ENCODE data around the gene MYL12A. TPM values are rescaled to one million over a fixed set of nuclear protein-coding genes. Genes with fewer than 3 reads are reported as not detected.

The MYL12A gene
- total and polyA plus RNA-seq, 2 of the 13 experiments (the other 11 are each of a cell fraction or from before 2014, with no cell fraction given): 261 to 277 TPM

DNA sequence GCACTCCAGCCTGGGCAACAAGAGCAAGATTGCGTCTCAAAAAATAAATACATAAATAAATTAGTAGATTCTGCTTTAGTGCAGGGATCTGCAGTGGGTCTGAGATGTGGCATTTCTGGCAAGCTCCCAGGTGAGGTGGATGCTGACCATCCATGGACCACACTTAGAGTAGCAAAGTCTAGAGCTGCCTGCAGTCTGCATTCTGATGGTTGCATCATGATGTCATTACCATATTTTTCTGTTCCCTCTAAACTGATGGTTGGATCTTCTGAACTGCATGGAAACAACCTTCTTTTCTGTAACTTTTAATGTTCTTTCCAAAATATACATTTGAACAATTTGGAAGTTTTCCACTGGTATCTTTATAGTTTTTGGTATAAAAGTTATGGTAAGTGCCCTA, 57.2 kb downstream of the MYL12A start (continued):
- TF ChIP-seq MXD4 (CRISPR knock-in tag; IDR thresholded peaks at IDR 0.05): no peak
- no peak for TF ChIP-seq ZNF143 (CRISPR knock-in tag; IDR thresholded peaks at IDR 0.05)
- TF ChIP-seq, protein P1, sequence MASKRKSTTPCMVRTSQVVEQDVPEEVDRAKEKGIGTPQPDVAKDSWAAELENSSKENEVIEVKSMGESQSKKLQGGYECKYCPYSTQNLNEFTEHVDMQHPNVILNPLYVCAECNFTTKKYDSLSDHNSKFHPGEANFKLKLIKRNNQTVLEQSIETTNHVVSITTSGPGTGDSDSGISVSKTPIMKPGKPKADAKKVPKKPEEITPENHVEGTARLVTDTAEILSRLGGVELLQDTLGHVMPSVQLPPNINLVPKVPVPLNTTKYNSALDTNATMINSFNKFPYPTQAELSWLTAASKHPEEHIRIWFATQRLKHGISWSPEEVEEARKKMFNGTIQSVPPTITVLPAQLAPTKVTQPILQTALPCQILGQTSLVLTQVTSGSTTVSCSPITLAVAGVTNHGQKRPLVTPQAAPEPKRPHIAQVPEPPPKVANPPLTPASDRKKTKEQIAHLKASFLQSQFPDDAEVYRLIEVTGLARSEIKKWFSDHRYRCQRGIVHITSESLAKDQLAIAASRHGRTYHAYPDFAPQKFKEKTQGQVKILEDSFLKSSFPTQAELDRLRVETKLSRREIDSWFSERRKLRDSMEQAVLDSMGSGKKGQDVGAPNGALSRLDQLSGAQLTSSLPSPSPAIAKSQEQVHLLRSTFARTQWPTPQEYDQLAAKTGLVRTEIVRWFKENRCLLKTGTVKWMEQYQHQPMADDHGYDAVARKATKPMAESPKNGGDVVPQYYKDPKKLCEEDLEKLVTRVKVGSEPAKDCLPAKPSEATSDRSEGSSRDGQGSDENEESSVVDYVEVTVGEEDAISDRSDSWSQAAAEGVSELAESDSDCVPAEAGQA (IDR thresholded peaks at IDR 0.05; ENCODE audit: low read depth): no peak
- TF ChIP-seq, protein P1 (CRISPR knock-in tag; IDR thresholded peaks at IDR 0.05; ENCODE audit: borderline replicate concordance): no peak
- TF ChIP-seq ZKSCAN1 (IDR thresholded peaks at IDR 0.05; ENCODE audit: low read length): no peak
- no peak for TF ChIP-seq MATR3 (CRISPR knock-in tag; IDR thresholded peaks at IDR 0.05)
- no peak for TF ChIP-seq ZNF614 (CRISPR knock-in tag; IDR thresholded peaks at IDR 0.05; ENCODE audit: borderline replicate concordance)
- no peak for TF ChIP-seq KAT7 (CRISPR knock-in tag; IDR thresholded peaks at IDR 0.05; ENCODE audit: borderline replicate concordance)
- no peak for TF ChIP-seq ZNF772 (CRISPR knock-in tag; IDR thresholded peaks at IDR 0.05)
- TF ChIP-seq ISL2 (CRISPR knock-in tag; IDR thresholded peaks at IDR 0.05): no peak
- no peak for TF ChIP-seq SMAD3 (CRISPR knock-in tag; IDR thresholded peaks at IDR 0.05)
- TF ChIP-seq ZBTB8A (CRISPR knock-in tag; IDR thresholded peaks at IDR 0.05; ENCODE audit: borderline replicate concordance, low read depth): no peak
- no peak for TF ChIP-seq ZNF569 (CRISPR knock-in tag; IDR thresholded peaks at IDR 0.05; ENCODE audit: borderline replicate concordance)
